HL-60 (cell line): ENCODE data around the gene SNX30.

Experiments used
- DNase-seq, 2 experiments: peaks; one replicate each; pipeline ENCODE4 v3.0.0-alpha.2; 2010 to 2020; ENCODE audit warnings: low read depth in 1 of 2, low spot score in 1 of 2
- H3K27ac ChIP-seq: fragments of 250-450 bp; sonication (Bioruptor Pico); replicated peaks from 2 replicates; pipeline ENCODE4 v1.5.1; 2020; ENCODE audit warnings: mild to moderate bottlenecking, moderate library complexity
- H3K27me3 ChIP-seq: fragments of 250-450 bp; sonication (Bioruptor Pico); 2 replicates; pipeline ENCODE4 v1.5.1; 2021; ENCODE audit warnings: mild to moderate bottlenecking, moderate library complexity; ENCODE audit not compliant: insufficient read depth, poor library complexity, severe bottlenecking
- H3K4me3 ChIP-seq: replicated peaks from 2 replicates; pipeline ENCODE4 v1.5.1; 2011; ENCODE audit warnings: mild to moderate bottlenecking, control low read depth, low read length; ENCODE audit not compliant: insufficient read depth
- GABPA ChIP-seq: IDR thresholded peaks from 2 replicates; pipeline ENCODE4 v1.6.1; 2012; ENCODE audit warnings: low read depth
- POLR2AphosphoS5 ChIP-seq: IDR thresholded peaks from 2 replicates; pipeline ENCODE4 v1.6.1; 2012; ENCODE audit warnings: low read depth
- SPI1 ChIP-seq: IDR thresholded peaks from 2 replicates; pipeline ENCODE4 v1.6.1; 2012; ENCODE audit warnings: low read depth, mild to moderate bottlenecking, borderline replicate concordance
- TF ChIP-seq, protein P1 (sequence below): IDR thresholded peaks from 2 replicates; pipeline ENCODE4 v1.6.1; 2012; ENCODE audit warnings: low read depth; ENCODE audit not compliant: insufficient replicate concordance
- TF ChIP-seq, protein P2 (sequence below): IDR thresholded peaks from one replicate; pipeline ENCODE4 v1.5.1; 2011; ENCODE audit warnings: low read length, control low read depth, inconsistent platforms; ENCODE audit not compliant: insufficient read depth

The SNX30 gene

DNA sequence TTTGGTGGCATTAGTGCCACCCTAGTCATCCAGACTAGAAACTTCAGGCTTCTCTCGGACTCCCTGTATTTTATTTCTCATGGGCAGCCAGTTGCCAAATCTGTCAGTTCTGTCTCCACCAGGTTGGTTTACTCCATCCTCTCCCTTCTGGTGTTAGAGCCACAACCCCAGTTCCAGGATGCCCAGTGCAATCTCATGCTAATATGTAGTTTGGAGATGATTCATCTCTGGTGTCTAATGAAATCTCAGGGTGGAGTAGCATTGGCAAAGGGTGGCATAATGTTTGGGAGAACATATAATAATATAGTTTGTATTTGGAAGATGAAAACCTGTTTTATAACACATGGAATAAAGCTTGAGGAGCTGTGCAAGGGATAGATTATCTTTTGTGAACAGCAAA lies 109.9 kb downstream of the SNX30 start:
- TF ChIP-seq, protein P1, sequence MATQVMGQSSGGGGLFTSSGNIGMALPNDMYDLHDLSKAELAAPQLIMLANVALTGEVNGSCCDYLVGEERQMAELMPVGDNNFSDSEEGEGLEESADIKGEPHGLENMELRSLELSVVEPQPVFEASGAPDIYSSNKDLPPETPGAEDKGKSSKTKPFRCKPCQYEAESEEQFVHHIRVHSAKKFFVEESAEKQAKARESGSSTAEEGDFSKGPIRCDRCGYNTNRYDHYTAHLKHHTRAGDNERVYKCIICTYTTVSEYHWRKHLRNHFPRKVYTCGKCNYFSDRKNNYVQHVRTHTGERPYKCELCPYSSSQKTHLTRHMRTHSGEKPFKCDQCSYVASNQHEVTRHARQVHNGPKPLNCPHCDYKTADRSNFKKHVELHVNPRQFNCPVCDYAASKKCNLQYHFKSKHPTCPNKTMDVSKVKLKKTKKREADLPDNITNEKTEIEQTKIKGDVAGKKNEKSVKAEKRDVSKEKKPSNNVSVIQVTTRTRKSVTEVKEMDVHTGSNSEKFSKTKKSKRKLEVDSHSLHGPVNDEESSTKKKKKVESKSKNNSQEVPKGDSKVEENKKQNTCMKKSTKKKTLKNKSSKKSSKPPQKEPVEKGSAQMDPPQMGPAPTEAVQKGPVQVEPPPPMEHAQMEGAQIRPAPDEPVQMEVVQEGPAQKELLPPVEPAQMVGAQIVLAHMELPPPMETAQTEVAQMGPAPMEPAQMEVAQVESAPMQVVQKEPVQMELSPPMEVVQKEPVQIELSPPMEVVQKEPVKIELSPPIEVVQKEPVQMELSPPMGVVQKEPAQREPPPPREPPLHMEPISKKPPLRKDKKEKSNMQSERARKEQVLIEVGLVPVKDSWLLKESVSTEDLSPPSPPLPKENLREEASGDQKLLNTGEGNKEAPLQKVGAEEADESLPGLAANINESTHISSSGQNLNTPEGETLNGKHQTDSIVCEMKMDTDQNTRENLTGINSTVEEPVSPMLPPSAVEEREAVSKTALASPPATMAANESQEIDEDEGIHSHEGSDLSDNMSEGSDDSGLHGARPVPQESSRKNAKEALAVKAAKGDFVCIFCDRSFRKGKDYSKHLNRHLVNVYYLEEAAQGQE: no peak
- no peak for TF ChIP-seq POLR2AphosphoS5
- TF ChIP-seq GABPA: no peak
- no peak overlapping the region for H3K4me3 ChIP-seq
- H3K27me3 ChIP-seq: no peaks in the 10 kb centered on the region
- peak overlapping the region; percentile 77 for H3K27ac ChIP-seq
- DNase-seq: no peak

DNA sequence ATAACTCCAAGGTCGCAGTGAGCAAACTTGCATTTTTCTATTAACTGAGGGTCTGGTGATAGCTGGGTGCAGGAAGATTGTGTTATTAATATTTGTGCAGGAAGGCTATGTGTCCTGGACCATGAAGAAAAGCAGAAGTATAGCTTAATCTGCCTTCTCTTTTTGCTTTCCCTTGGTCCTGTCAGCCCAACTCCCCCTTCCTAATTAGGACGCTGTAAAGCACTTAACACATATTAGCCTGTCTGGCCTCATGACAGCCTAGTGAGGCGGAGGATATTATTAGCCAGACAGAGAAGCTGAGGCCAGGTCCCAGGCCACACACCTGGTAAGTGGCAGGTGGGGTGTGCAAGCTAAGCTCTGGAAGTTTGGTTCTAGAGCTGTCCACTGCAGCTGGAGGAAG lies 110.6 kb downstream of the SNX30 start:
- Histone ChIP-seq H3K4me3 (no peak overlapping the region), H3K27me3 (no peaks in the 10 kb centered on the region), H3K27ac (peak overlapping the region; percentile 77)
- peak in 1 of 2 experiments; percentile 60 for DNase-seq
- TF ChIP-seq, protein P1: no peak
- TF ChIP-seq, protein P2, sequence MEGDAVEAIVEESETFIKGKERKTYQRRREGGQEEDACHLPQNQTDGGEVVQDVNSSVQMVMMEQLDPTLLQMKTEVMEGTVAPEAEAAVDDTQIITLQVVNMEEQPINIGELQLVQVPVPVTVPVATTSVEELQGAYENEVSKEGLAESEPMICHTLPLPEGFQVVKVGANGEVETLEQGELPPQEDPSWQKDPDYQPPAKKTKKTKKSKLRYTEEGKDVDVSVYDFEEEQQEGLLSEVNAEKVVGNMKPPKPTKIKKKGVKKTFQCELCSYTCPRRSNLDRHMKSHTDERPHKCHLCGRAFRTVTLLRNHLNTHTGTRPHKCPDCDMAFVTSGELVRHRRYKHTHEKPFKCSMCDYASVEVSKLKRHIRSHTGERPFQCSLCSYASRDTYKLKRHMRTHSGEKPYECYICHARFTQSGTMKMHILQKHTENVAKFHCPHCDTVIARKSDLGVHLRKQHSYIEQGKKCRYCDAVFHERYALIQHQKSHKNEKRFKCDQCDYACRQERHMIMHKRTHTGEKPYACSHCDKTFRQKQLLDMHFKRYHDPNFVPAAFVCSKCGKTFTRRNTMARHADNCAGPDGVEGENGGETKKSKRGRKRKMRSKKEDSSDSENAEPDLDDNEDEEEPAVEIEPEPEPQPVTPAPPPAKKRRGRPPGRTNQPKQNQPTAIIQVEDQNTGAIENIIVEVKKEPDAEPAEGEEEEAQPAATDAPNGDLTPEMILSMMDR: no peak
- TF ChIP-seq SPI1: no peak; the same call in 1 of the 2 replicates
- no peak for TF ChIP-seq GABPA
- no peak for TF ChIP-seq POLR2AphosphoS5

DNA sequence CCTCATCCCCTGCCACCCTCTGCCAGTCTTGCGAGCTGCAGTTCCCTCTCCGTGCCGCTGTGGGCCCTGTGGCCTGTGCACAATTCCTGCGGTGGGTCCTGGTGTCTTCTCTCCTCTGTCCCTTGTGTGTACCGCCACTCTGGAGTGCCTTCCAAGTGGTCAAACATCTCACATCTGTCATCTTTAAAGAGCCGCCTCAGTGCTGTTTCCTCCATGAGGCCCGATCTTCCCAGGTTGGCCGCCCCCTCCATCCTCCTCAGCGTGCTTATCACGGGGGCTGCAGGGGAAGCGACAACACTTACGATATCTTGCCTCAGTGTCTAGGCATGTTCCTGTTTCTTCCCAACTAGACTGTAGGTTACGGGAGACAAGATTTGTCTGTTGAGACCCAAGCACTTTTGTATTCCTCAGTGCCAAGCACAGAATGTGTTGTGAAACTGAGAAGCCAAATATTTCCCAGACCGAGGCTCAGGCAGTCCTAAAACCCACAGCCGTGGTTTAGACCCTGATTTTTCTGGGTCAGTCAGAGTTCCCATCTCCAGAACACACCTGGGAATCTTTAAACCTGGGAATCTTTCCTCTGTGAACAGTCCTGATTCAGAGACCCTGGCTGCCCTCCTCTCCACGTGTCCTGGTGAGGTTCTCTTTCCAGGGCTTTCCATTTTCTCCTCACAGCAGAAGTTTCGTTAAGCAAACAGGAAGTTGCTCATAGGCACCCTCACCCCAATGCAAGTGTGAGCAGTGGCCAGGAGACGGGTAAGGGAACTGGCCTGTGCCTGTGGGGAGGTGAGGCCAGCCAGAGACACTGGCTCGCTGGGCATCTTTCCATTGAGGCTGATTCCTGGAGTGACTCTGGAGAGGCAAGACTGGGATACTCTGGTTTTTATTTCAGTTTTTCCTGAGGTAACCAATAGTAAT lies 111.3 kb downstream of the SNX30 start:
- no peaks in the 10 kb centered on the region for H3K27me3 ChIP-seq
- H3K27ac ChIP-seq: peak overlapping the region; percentile 77
- DNase-seq: peak; percentile 86 to 89
- TF ChIP-seq, protein P1: no peak
- TF ChIP-seq, protein P2: no peak
- TF ChIP-seq SPI1 (peak; percentile 60; the same call in 1 of the 2 replicates), POLR2AphosphoS5 (peak; percentile 65)
- H3K4me3 ChIP-seq: no peak overlapping the region
